SK-MEL-5 (cell line): ENCODE measurements around the gene CACNA2D3. TPM values are rescaled to one million over a fixed set of nuclear protein-coding genes. Genes with fewer than 3 reads are reported as not detected.
A peak's percentile ranks its signal among the peaks of the same experiment; 100 is the strongest.

Experiments
- DNase-seq: peaks from one replicate; pipeline ENCODE4 v3.0.0-alpha.2; 2016; ENCODE audit warnings: low read depth, low spot score
- in situ Hi-C: cut with HindIII; loops from 2 replicates; pipeline ENCODE4 v1.10.0; 2016; ENCODE audit warnings: low sequenced_read_pairs, high pct_unique_total_duplicates, low pct_unique_long_range_greater_than_20kb
- total RNA-seq: library from RNA; depleted of rRNA; stranded (reverse); fragments of >200 nt; shearing (Covaris generic); gene quantifications from 2 replicates; pipeline ENCODE4 v1.2.3, GENCODE V29; 2014

The CACNA2D3 gene
- total RNA-seq, 1 experiment from 2014 or later: not detected

- DNase-seq: no peak
- in situ Hi-C loops: no loop called here
These were observed 385.6 kb downstream of the CACNA2D3 start for GRCh38 chr3:54507876-54508460.

GRCh38 chr3:54510506-54510905 is 388.2 kb downstream of the CACNA2D3 start:
- in situ Hi-C loops: no loop called here
- DNase-seq: no peak

GRCh38 chr3:54511766-54512365 is 389.5 kb downstream of the CACNA2D3 start:
- in situ Hi-C loops: no loop called here
- DNase-seq: no peak

GRCh38 chr3:54514006-54514405 is 391.7 kb downstream of the CACNA2D3 start:
- in situ Hi-C loops: no loop called here
- DNase-seq: no peak

- in situ Hi-C loops: no loop called here
- DNase-seq: no peak
These were observed 392.1 kb downstream of the CACNA2D3 start for GRCh38 chr3:54514416-54514815.

- in situ Hi-C loops: no loop called here
- no peak for DNase-seq
These were observed 393.3 kb downstream of the CACNA2D3 start for GRCh38 chr3:54515441-54516213.

- in situ Hi-C loops: no loop called here
- no peak for DNase-seq
These were observed 395.1 kb downstream of the CACNA2D3 start for GRCh38 chr3:54517424-54517823.

- in situ Hi-C loops: no loop called here
- no peak for DNase-seq
These were observed 395.8 kb downstream of the CACNA2D3 start for GRCh38 chr3:54518011-54518675.

GRCh38 chr3:54519493-54519892 is 397.1 kb downstream of the CACNA2D3 start:
- in situ Hi-C loops: no loop called here
- no peak for DNase-seq

GRCh38 chr3:54520060-54520459 is 397.7 kb downstream of the CACNA2D3 start:
- in situ Hi-C loops: no loop called here
- no peak for DNase-seq

- no peak for DNase-seq
- in situ Hi-C loops: no loop called here
These were observed 405.2 kb downstream of the CACNA2D3 start for GRCh38 chr3:54527521-54527920.

GRCh38 chr3:54527953-54528352 is 405.6 kb downstream of the CACNA2D3 start:
- DNase-seq: no peak

GRCh38 chr3:54528668-54529067 is 406.3 kb downstream of the CACNA2D3 start:
- in situ Hi-C loops: no loop called here
- DNase-seq: no peak

More at GRCh38 chr3:54527953-54528352, 405.6 kb downstream of the CACNA2D3 start:
- in situ Hi-C loops: no loop called here

- in situ Hi-C loops: no loop called here
- no peak for DNase-seq
These were observed 407.7 kb downstream of the CACNA2D3 start for GRCh38 chr3:54530091-54530490.

- DNase-seq: no peak
- in situ Hi-C loops: no loop called here
These were observed 408.6 kb downstream of the CACNA2D3 start for GRCh38 chr3:54530944-54531343.

- DNase-seq: no peak
- in situ Hi-C loops: no loop called here
These were observed 409.4 kb downstream of the CACNA2D3 start for GRCh38 chr3:54531741-54532140.

GRCh38 chr3:54533856-54534255 is 411.5 kb downstream of the CACNA2D3 start:
- DNase-seq: peak; percentile 4
- in situ Hi-C loops: no loop called here

GRCh38 chr3:54535619-54536018 is 413.3 kb downstream of the CACNA2D3 start:
- in situ Hi-C loops: no loop called here
- DNase-seq: no peak
